Measurements from ENCODE around the gene CNTNAP2. TPM values are rescaled to one million over a fixed set of nuclear protein-coding genes. Genes with fewer than 3 reads are reported as not detected.

CNTNAP2 gene
- total and polyA plus RNA-seq, 9 of the 15 experiments (the other 6 are each of a cell fraction or from before 2014, with no cell fraction given), result 0.04 to 0.62 (median 0.09) TPM; not detected in 4

- TF ChIP-seq PURB (CRISPR knock-in tag; IDR thresholded peaks at IDR 0.05; ENCODE audit: low read depth), result no peak
- no peak for TF ChIP-seq ZNF431 (CRISPR knock-in tag; IDR thresholded peaks at IDR 0.05)
- TF ChIP-seq ZNF408 (CRISPR knock-in tag; IDR thresholded peaks at IDR 0.05; ENCODE audit: low read depth), result no peak
- TF ChIP-seq ZNF766 (CRISPR knock-in tag; conservative IDR thresholded peaks at IDR 0.05), result no peak
- no peak for TF ChIP-seq TEAD1 (CRISPR knock-in tag; IDR thresholded peaks at IDR 0.05)
- TF ChIP-seq ZNF586 (CRISPR knock-in tag; conservative IDR thresholded peaks at IDR 0.05), result no peak
- TF ChIP-seq TCF15 (CRISPR knock-in tag; IDR thresholded peaks at IDR 0.05), result no peak
- no peak for TF ChIP-seq GTF2B (IDR thresholded peaks at IDR 0.05; ENCODE audit: extremely low read depth, insufficient read length)
- TF ChIP-seq MTA1 (IDR thresholded peaks at IDR 0.05; ENCODE audit: borderline replicate concordance), result no peak
- TF ChIP-seq CC2D1A (IDR thresholded peaks at IDR 0.05), result no peak
- no peak for TF ChIP-seq TAL1 (IDR thresholded peaks at IDR 0.05)
- TF ChIP-seq IFI16 (CRISPR knock-in tag; IDR thresholded peaks at IDR 0.05), result no peak
- no peak for TF ChIP-seq IRF2 (CRISPR knock-in tag; IDR thresholded peaks at IDR 0.05)
- TF ChIP-seq PKNOX1 (IDR thresholded peaks at IDR 0.05), result no peak
- no peak for TF ChIP-seq SMARCA5 (IDR thresholded peaks at IDR 0.05)
- TF ChIP-seq PHF8 (IDR thresholded peaks at IDR 0.05; ENCODE audit: borderline replicate concordance, low read length), result no peak
- TF ChIP-seq ZKSCAN3 (CRISPR knock-in tag; IDR thresholded peaks at IDR 0.05), result no peak
Observed at GRCh38 chr7:148437043-148437442, 2320.4 kb downstream of the CNTNAP2 start (continued).
